AG09309 (cell line): ENCODE results near the gene ROPN1.
"Not testable (repeated sequence)": the region's sequence is repeated elsewhere in the genome, so short reads cannot be mapped to it uniquely, and the experiment has no call there.

Experiments
- DNase-seq: peaks from one replicate; pipeline ENCODE4 v3.0.0-alpha.2; 2010; ENCODE audit warnings: low read depth
- H3K4me3 ChIP-seq: 2 replicates; pipeline ENCODE4 v1.5.1; 2011; ENCODE audit warnings: mild to moderate bottlenecking, low read depth, low read length, moderate library complexity; ENCODE audit not compliant: control insufficient read depth
- CTCF ChIP-seq: IDR thresholded peaks from 2 replicates; pipeline ENCODE4 v1.5.1; 2011; ENCODE audit warnings: mild to moderate bottlenecking, low read depth, low read length, inconsistent platforms; ENCODE audit not compliant: insufficient read depth, control insufficient read depth; ENCODE audit errors: missing control alignments

Gene ROPN1

GRCh38 chr3:123986427-123986826 lies 5.5 kb downstream of the ROPN1 start:
- H3K4me3 ChIP-seq = no peak overlapping the region
- no peak for TF ChIP-seq CTCF
- DNase-seq = no peak

- no peak overlapping the region for H3K4me3 ChIP-seq
- DNase-seq = no peak
- no peak for TF ChIP-seq CTCF
Observed at GRCh38 chr3:123984957-123985356, 7.0 kb downstream of the ROPN1 start.

- no peak for DNase-seq
- no peak for TF ChIP-seq CTCF
- no peak overlapping the region for H3K4me3 ChIP-seq
Observed at GRCh38 chr3:123984350-123984749, 7.6 kb downstream of the ROPN1 start.

- not testable (repeated sequence) for DNase-seq, H3K4me3 ChIP-seq
Observed at GRCh38 chr3:123981317-123981716, 10.6 kb downstream of the ROPN1 start.

GRCh38 chr3:123980539-123980938 lies 11.4 kb downstream of the ROPN1 start:
- no peak for DNase-seq
- H3K4me3 ChIP-seq = no peak overlapping the region
- no peak for TF ChIP-seq CTCF

GRCh38 chr3:123979525-123980501 lies 12.1 kb downstream of the ROPN1 start:
- DNase-seq = not testable (repeated sequence)
- peak; percentile 67 for TF ChIP-seq CTCF
- peak overlapping the region; percentile 40 for H3K4me3 ChIP-seq

GRCh38 chr3:123976904-123977303 lies 15.0 kb downstream of the ROPN1 start:
- not testable (repeated sequence) for H3K4me3 ChIP-seq, DNase-seq

GRCh38 chr3:123976181-123976898 lies 15.6 kb downstream of the ROPN1 start:
- not testable (repeated sequence) for H3K4me3 ChIP-seq, DNase-seq

- DNase-seq, H3K4me3 ChIP-seq: not testable (repeated sequence)
Observed at GRCh38 chr3:123975030-123975429, 16.9 kb downstream of the ROPN1 start.
